BLaER1 (cell line): Measurements from ENCODE around the gene FLAD1.

Source experiments
- H3K27ac ChIP-seq: shearing (Covaris generic); formaldehyde crosslinking; 2 replicates; pipeline ENCODE4 v1.8.1; 2022
- H3K27me3 ChIP-seq: shearing (Covaris generic); formaldehyde crosslinking; 2 replicates; pipeline ENCODE4 v1.8.1; 2022
- H3K36me3 ChIP-seq: shearing (Covaris generic); formaldehyde crosslinking; 2 replicates; pipeline ENCODE4 v1.8.1; 2022
- H3K4me1 ChIP-seq: shearing (Covaris generic); formaldehyde crosslinking; 2 replicates; pipeline ENCODE4 v1.8.1; 2022
- H3K4me2 ChIP-seq: shearing (Covaris generic); formaldehyde crosslinking; 2 replicates; pipeline ENCODE4 v1.8.1; 2022
- H3K4me3 ChIP-seq: shearing (Covaris generic); formaldehyde crosslinking; 2 replicates; pipeline ENCODE4 v1.8.1; 2022
- H3K9ac ChIP-seq: shearing (Covaris generic); formaldehyde crosslinking; 2 replicates; pipeline ENCODE4 v1.8.1; 2022
- H3K9me3 ChIP-seq: shearing (Covaris generic); formaldehyde crosslinking; 2 replicates; pipeline ENCODE4 v1.8.1; 2022
- H4K20me1 ChIP-seq: shearing (Covaris generic); formaldehyde crosslinking; 2 replicates; pipeline ENCODE4 v1.8.1; 2022
- Cebpa-rat ChIP-seq: shearing (Covaris generic); IDR thresholded peaks from 2 replicates; pipeline ENCODE4 v1.8.1; 2022

Gene FLAD1

DNA sequence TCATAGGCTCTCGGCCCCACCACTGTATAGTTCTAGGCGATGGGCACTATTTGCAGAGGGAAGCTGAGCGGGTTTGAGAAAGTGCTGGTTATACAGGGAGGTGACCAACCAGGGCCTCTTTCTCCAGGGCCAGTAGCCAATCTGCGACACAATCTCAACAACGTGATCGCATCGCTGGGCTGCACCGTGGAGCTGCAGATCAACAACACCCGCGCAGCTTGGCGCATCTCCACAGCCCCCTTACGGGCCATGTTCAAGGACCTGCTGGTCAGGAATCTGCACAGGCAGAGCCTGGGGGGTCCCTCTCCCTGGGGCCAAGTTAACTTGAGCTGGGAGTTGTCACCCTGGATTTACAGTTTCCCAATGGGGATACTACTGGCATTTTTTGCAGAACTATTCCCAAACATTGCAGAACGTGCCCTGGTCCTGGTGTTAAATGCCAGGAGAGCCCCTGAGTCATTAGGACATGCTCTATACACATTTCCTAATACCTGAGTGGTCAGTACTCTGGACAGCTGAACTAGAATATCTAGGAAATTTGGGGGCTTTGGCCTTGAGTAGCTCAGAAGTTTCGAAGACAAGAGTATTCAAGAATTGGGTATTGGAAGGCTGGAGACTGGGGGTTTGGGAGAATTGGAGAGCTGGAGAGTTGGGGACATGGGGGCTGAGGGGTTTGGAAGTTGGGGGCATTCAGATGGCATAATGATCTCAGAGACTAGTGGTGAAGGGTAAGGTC lies 57.4 kb downstream of the FLAD1 start:
- Histone ChIP-seq H3K4me3 (no peak overlapping the region), H3K4me1 (peaks cover 67% of the 10 kb centered on the region)
- TF ChIP-seq Cebpa-rat, result no peak

More for the DNA sequence above, 57.4 kb downstream of the FLAD1 start:
- Histone ChIP-seq H3K9me3 (no peaks in the 10 kb centered on the region), H3K4me2 (peak overlapping the region; percentile 56), H3K36me3 (no peaks in the 10 kb centered on the region), H3K27ac (no peak overlapping the region), H4K20me1 (no peaks in the 10 kb centered on the region), H3K27me3 (no peaks in the 10 kb centered on the region), H3K9ac (no peak overlapping the region)
